HepG2 (cell line): ENCODE measurements around the gene SCAMP3. TPM values are rescaled to one million over a fixed set of nuclear protein-coding genes. Genes with fewer than 3 reads are reported as not detected.

Experiments used
- BORCS8-MEF2B ChIP-seq: sonication (generic); formaldehyde crosslinking; IDR thresholded peaks from 2 replicates; pipeline ENCODE4 v1.8.0; 2022; ENCODE audit warnings: mild to moderate bottlenecking, missing genetic modification reagents
- CBX5 ChIP-seq: sonication (generic); formaldehyde crosslinking; IDR thresholded peaks from 2 replicates; pipeline ENCODE4 v1.4.0; 2020; ENCODE audit warnings: missing genetic modification reagents, borderline replicate concordance
- ELK4 ChIP-seq: sonication (generic); formaldehyde crosslinking; IDR thresholded peaks from 2 replicates; pipeline ENCODE4 v1.9.0; 2021; ENCODE audit warnings: missing genetic modification reagents, borderline replicate concordance
- JDP2 ChIP-seq: sonication (generic); formaldehyde crosslinking; IDR thresholded peaks from 2 replicates; pipeline ENCODE4 v1.8.1; 2022; ENCODE audit warnings: missing genetic modification reagents, borderline replicate concordance
- KDM5A ChIP-seq: fragments of 200-600 bp; sonication (generic); IDR thresholded peaks from 2 replicates; pipeline ENCODE4 v1.7.0; 2018; ENCODE audit warnings: antibody characterized with exemption, mild to moderate bottlenecking, low read length, borderline replicate concordance
- MXD3 ChIP-seq: IDR thresholded peaks from 2 replicates; pipeline ENCODE4 v1.6.1; 2016; ENCODE audit warnings: mild to moderate bottlenecking, missing biosample characterization, missing genetic modification reagents
- PAXIP1 ChIP-seq: sonication (generic); formaldehyde crosslinking; conservative IDR thresholded peaks from 2 replicates; pipeline ENCODE4 v1.4.0; 2020; ENCODE audit warnings: mild to moderate bottlenecking, missing genetic modification reagents, moderate library complexity
- RAD51 ChIP-seq: fragments of 450-650 bp; IDR thresholded peaks from 2 replicates; pipeline ENCODE4 v1.6.1; 2016; ENCODE audit warnings: borderline replicate concordance
- SATB2 ChIP-seq: sonication (generic); formaldehyde crosslinking; IDR thresholded peaks from 2 replicates; pipeline ENCODE4 v1.5.0; 2020; ENCODE audit warnings: missing genetic modification reagents
- TEAD3 ChIP-seq: optimal IDR thresholded peaks from 2 replicates; pipeline ENCODE3; 2016; ENCODE audit warnings: borderline replicate concordance
- ZBTB37 ChIP-seq: sonication (generic); formaldehyde crosslinking; IDR thresholded peaks from 2 replicates; pipeline ENCODE4 v1.4.0; 2020; ENCODE audit warnings: mild to moderate bottlenecking, missing genetic modification reagents
- ZBTB8A ChIP-seq: sonication (generic); formaldehyde crosslinking; IDR thresholded peaks from 2 replicates; pipeline ENCODE4 v1.4.0; 2020; ENCODE audit warnings: mild to moderate bottlenecking, low read depth, missing genetic modification reagents, borderline replicate concordance
- ZNF230 ChIP-seq: sonication (generic); formaldehyde crosslinking; IDR thresholded peaks from 2 replicates; pipeline ENCODE4 v1.4.0; 2020; ENCODE audit warnings: mild to moderate bottlenecking, missing genetic modification reagents
- ZNF317 ChIP-seq: sonication (generic); formaldehyde crosslinking; IDR thresholded peaks from 2 replicates; pipeline ENCODE4 v1.5.0; 2020; ENCODE audit warnings: mild to moderate bottlenecking, missing genetic modification reagents
- ZNF329 ChIP-seq: sonication (generic); formaldehyde crosslinking; IDR thresholded peaks from 2 replicates; pipeline ENCODE4 v1.9.0; 2021; ENCODE audit warnings: low read depth, mild to moderate bottlenecking, missing genetic modification reagents
- ZNF552 ChIP-seq: sonication (generic); formaldehyde crosslinking; IDR thresholded peaks from 2 replicates; pipeline ENCODE4 v1.9.0; 2022; ENCODE audit warnings: missing genetic modification reagents, mild to moderate bottlenecking, borderline replicate concordance
- ZNF674 ChIP-seq: sonication (generic); formaldehyde crosslinking; IDR thresholded peaks from 2 replicates; pipeline ENCODE4 v1.5.0; 2020; ENCODE audit warnings: low read depth, mild to moderate bottlenecking, missing genetic modification reagents
- ZNF703 ChIP-seq: sonication (generic); formaldehyde crosslinking; IDR thresholded peaks from 2 replicates; pipeline ENCODE4 v1.5.1; 2020; ENCODE audit warnings: missing genetic modification reagents, mild to moderate bottlenecking, moderate library complexity, borderline replicate concordance
- ZNF747 ChIP-seq: sonication (generic); formaldehyde crosslinking; IDR thresholded peaks from 2 replicates; pipeline ENCODE4 v1.8.1; 2023; ENCODE audit warnings: missing genetic modification reagents, mild to moderate bottlenecking, borderline replicate concordance
- ZSCAN5A ChIP-seq: sonication (generic); formaldehyde crosslinking; IDR thresholded peaks from 2 replicates; pipeline ENCODE4 v1.8.0; 2022; ENCODE audit warnings: mild to moderate bottlenecking, missing genetic modification reagents, borderline replicate concordance
- polyA plus RNA-seq, 8 experiments: library from polyadenylated mRNA; depleted of rRNA in 3 of 8; stranded (reverse) in 7 of 8; unstranded in 1 of 8; fragments of >200 nt; fragmentation: Illumina TruSeq in 4 of 8; extraction: Trizol in 4 of 8; gene quantifications; 2 replicates each; pipeline versions ENCODE4 v1.2.1 to v1.2.3, GENCODE V29; 2011 to 2016; ENCODE audit warnings: low read depth in 4 of 8, missing spikeins in 1 of 8, mixed read lengths in 1 of 8; ENCODE audit not compliant: insufficient read depth in 1 of 8
- total RNA-seq, 5 experiments: library from RNA; depleted of rRNA; stranded (reverse); fragments of >200 nt; fragmentation: Illumina TruSeq; extraction: Trizol; gene quantifications; 2 replicates each; pipeline ENCODE4 v1.2.3, GENCODE V29; 2016; ENCODE audit warnings: low read depth in 1 of 5

SCAMP3 gene
- total and polyA plus RNA-seq, 2 of the 13 experiments (the other 11 are each of a cell fraction or from before 2014, with no cell fraction given): 46.8 to 83.3 TPM

- TF ChIP-seq ZSCAN5A (CRISPR knock-in tag) (no peak; the same call in 1 of the 2 replicates), ZNF703 (CRISPR knock-in tag) (peak; percentile 34; the same call in 1 of the 2 replicates), ELK4 (CRISPR knock-in tag) (no peak), ZNF747 (CRISPR knock-in tag) (peak; percentile 83; the same call in 1 of the 2 replicates), ZNF230 (peak; percentile 97), RAD51 (no peak), ZNF329 (CRISPR knock-in tag) (no peak), TEAD3 (peak; percentile 77), ZNF552 (no peak), ZNF317 (peak; percentile 96), KDM5A (no peak), PAXIP1 (CRISPR knock-in tag) (peak; percentile 97), CBX5 (peak; percentile 83; the same call in 1 of the 2 replicates), BORCS8-MEF2B (peak; percentile 85), ZNF674 (CRISPR knock-in tag) (no peak), ZBTB8A (CRISPR knock-in tag) (no peak), ZBTB37 (CRISPR knock-in tag) (0 out of 2 replicates have a peak, but pooled peaks have one; percentile 54), JDP2 (CRISPR knock-in tag) (no peak), MXD3 (peak; percentile 80), SATB2 (CRISPR knock-in tag) (peak; percentile 57; the same call in 1 of the 2 replicates)
Measured at GRCh38 chr1:155300553-155301329, 38.6 kb upstream of the SCAMP3 start (continued).
